A673 (cell line): Measurements from ENCODE around the gene SBF2. TPM values are rescaled to one million over a fixed set of nuclear protein-coding genes. Genes with fewer than 3 reads are reported as not detected.

ENCODE experiments used
- BruUV-seq: library from RNA; stranded (reverse); fragments of 400-500 nt; replicated peaks from 2 replicates; lab custom pipeline; 2021; lab: Mats Ljungman, UMichigan
- CTCF ChIA-PET: fragments of 300-600 bp; sonication (Branson Sonifier 250); formaldehyde crosslinking; loops from one replicate; lab custom pipeline; 2022; ENCODE audit warnings: antibody characterized with exemption; lab: Charles Lee
- POLR2A ChIA-PET: fragments of 300-600 bp; sonication (Branson Sonifier 250); formaldehyde crosslinking; loops from one replicate; lab custom pipeline; 2022; ENCODE audit warnings: antibody characterized with exemption; ENCODE audit not compliant: low non-redundant PET; lab: Charles Lee
- DNase-seq: peaks from one replicate; pipeline ENCODE4 v3.0.0-alpha.2; 2015; ENCODE audit warnings: low spot score
- H3K27ac ChIP-seq: fragments of 200-600 bp; sonication (generic); 2 replicates; pipeline ENCODE4 v1.5.1; 2016; ENCODE audit warnings: mixed run types, low read depth, mild to moderate bottlenecking, mixed read lengths, antibody characterized with exemption, low read length; ENCODE audit not compliant: poor library complexity, severe bottlenecking
- H3K27me3 ChIP-seq: fragments of 200-600 bp; sonication (generic); replicated peaks from 2 replicates; pipeline ENCODE4 v1.6.1; 2017; ENCODE audit warnings: mixed run types, low read depth, mild to moderate bottlenecking, mixed read lengths, antibody characterized with exemption, low read length; ENCODE audit not compliant: insufficient read depth, poor library complexity
- H3K36me3 ChIP-seq: fragments of 200-600 bp; sonication (generic); 2 replicates; pipeline ENCODE4 v1.6.1; 2016; ENCODE audit warnings: mixed run types, mild to moderate bottlenecking, mixed read lengths, antibody characterized with exemption, low read length; ENCODE audit not compliant: insufficient read depth, poor library complexity, severe bottlenecking
- H3K4me1 ChIP-seq: fragments of 200-600 bp; sonication (generic); 2 replicates; pipeline ENCODE4 v1.6.1; 2017; ENCODE audit warnings: mixed run types, mild to moderate bottlenecking, mixed read lengths, antibody characterized with exemption, low read length; ENCODE audit not compliant: insufficient read depth, poor library complexity, severe bottlenecking
- H3K4me3 ChIP-seq: fragments of 200-600 bp; sonication (generic); 2 replicates; pipeline ENCODE4 v1.5.1; 2016; ENCODE audit warnings: low read depth, mixed run types, mild to moderate bottlenecking, mixed read lengths, low read length; ENCODE audit not compliant: poor library complexity, severe bottlenecking
- H3K9me3 ChIP-seq: fragments of 200-600 bp; sonication (generic); 2 replicates; pipeline ENCODE4 v1.6.1; 2016; ENCODE audit warnings: mixed run types, low read depth, mild to moderate bottlenecking, mixed read lengths, antibody characterized with exemption, low read length; ENCODE audit not compliant: poor library complexity, severe bottlenecking
- CTCF ChIP-seq: fragments of 300-800, 200-600 bp; sonication (generic); conservative IDR thresholded peaks from 2 replicates; pipeline ENCODE4 v1.5.1; 2017; ENCODE audit warnings: low read depth, mild to moderate bottlenecking, antibody characterized with exemption, low read length, moderate library complexity, mixed read lengths
- EZH2 ChIP-seq: fragments of 200-600 bp; sonication (generic); IDR thresholded peaks from 2 replicates; pipeline ENCODE4 v1.6.1; 2017; ENCODE audit warnings: borderline replicate concordance, low read depth, mild to moderate bottlenecking, mixed read lengths, antibody characterized with exemption, low read length; ENCODE audit not compliant: poor library complexity, severe bottlenecking
- intact Hi-C: fragments of 100-400 bp; cut with micrococcal nuclease; formaldehyde crosslinking; loops from one replicate; pipeline ENCODE4 v1.10.0; 2022; ENCODE audit not compliant: unreplicated experiment
- total RNA-seq: library from RNA; stranded (reverse); gene quantifications from 2 replicates; pipeline ENCODE4 v1.2.3, GENCODE V29; 2021

The SBF2 gene
- total RNA-seq, 1 experiment from 2014 or later, result 31.8 TPM

DNA sequence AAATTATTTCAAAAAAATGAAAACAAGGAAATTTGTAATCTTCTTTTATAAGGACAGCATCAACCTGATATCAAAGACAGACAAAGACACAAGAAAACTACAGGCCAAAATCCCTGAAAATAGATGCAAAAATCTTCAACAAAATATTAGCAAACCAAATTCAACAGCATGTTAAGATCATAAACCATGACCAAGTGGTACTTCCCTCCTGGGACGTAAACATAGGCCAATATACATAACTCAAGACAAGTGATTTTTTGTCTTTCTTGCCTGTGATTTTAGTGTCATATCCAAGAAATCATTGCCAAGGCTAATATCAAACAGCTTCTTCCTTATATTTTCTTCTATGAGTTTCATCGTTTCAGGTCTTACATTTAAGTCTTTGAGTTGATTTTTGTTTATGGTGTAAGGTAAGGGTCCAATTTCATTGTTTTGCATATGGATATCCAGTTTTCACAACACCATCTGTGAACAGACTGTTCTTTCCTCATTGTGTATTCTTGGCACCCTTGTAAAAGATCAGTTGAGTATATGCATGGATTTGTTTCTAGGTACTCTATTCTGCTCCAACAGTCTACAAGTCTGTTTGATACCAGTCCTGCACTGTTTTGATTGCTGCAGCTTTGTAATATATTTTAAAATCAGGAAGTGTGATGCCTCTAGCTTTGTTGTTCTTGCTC lies 50.0 kb downstream of the SBF2 start:
- H3K36me3 ChIP-seq, result no peaks in the 10 kb centered on the region
- no peaks in the 10 kb centered on the region for H3K9me3 ChIP-seq
- H3K4me1 ChIP-seq, result no peaks in the 10 kb centered on the region
- H3K27me3 ChIP-seq, result no peaks in the 10 kb centered on the region
- intact Hi-C loops, result no loop called here
- DNase-seq, result no peak
- BruUV-seq, result no TSS peak
- no peak overlapping the region for H3K4me3 ChIP-seq
- no peak overlapping the region for H3K27ac ChIP-seq
- ChIA-PET POLR2A (no interaction called here), CTCF (no interaction called here)
- no peak for TF ChIP-seq EZH2
- no peak for TF ChIP-seq CTCF

- no peak overlapping the region for H3K4me3 ChIP-seq
- no peak overlapping the region for H3K27ac ChIP-seq
- no peaks in the 10 kb centered on the region for H3K4me1 ChIP-seq
- no peak for DNase-seq
- POLR2A ChIA-PET, result no interaction called here
- no peaks in the 10 kb centered on the region for H3K27me3 ChIP-seq
- intact Hi-C loops, result no loop called here
- no peaks in the 10 kb centered on the region for H3K36me3 ChIP-seq
- no TSS peak for BruUV-seq
- H3K9me3 ChIP-seq, result peaks cover 8% of the 10 kb centered on the region
- CTCF ChIA-PET, result no interaction called here
- TF ChIP-seq CTCF (no peak), EZH2 (no peak)
These were observed 57.2 kb downstream of the SBF2 start for GRCh38 chr11:10236840-10237239.

DNA sequence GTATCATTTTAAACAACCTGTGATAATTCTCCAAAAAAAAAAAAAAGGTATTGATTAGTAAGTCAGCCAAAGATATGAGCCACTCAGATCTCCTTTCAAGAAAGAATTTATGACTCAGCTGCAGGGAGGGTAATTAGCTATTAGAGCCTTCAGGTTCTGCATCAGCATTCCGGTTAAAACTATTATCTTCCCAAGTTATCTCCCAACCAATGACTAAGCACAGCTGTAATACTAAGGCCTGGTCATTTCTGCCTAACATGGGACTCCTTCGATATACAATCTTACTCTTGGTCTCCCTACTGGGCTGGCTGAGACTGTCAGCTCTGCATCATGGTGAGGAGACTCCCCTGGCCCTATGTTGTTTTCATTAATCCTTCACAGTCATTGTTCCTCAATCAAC lies 60.4 kb downstream of the SBF2 start:
- Histone ChIP-seq H3K9me3 (peaks cover 8% of the 10 kb centered on the region), H3K27me3 (no peaks in the 10 kb centered on the region), H3K4me1 (no peaks in the 10 kb centered on the region), H3K36me3 (no peaks in the 10 kb centered on the region), H3K4me3 (no peak overlapping the region), H3K27ac (no peak overlapping the region)
- no TSS peak for BruUV-seq
- POLR2A ChIA-PET, result no interaction called here
- intact Hi-C loops, result no loop called here
- TF ChIP-seq EZH2 (no peak), CTCF (no peak)
- peak; percentile 29 for DNase-seq
- CTCF ChIA-PET, result interaction anchor here (0.6 kb wide), 1 partner anchor 259 kb away, joined by 5 read pairs; no protein-coding TSS in a partner anchor
